IPS DF 4.7 (cell line): ENCODE measurements around the gene ERG.

Experiments used
- DNase-seq: peaks from one replicate; pipeline ENCODE4 v3.0.0-alpha.2; 2013; ENCODE audit warnings: low spot score; ENCODE audit errors: extremely low read depth

ERG gene

GRCh38 chr21:38337793-38338192, 160.5 kb downstream of the ERG start:
- DNase-seq, result no peak

GRCh38 chr21:38334866-38335265, 163.4 kb downstream of the ERG start:
- DNase-seq, result no peak

- DNase-seq, result no peak
Observed at GRCh38 chr21:38333301-38334272, 164.7 kb downstream of the ERG start.

GRCh38 chr21:38330666-38331065, 167.6 kb downstream of the ERG start:
- no peak for DNase-seq
